ENCODE data around the gene ADAMTS6. TPM values are rescaled to one million over a fixed set of nuclear protein-coding genes. Genes with fewer than 3 reads are reported as not detected.

Gene ADAMTS6
- total RNA-seq, 3 donors from 2014 or later (not counting 1 experiment from before 2014, with no cell fraction given): 0.47 to 1.4 (median 1.1) TPM

DNA sequence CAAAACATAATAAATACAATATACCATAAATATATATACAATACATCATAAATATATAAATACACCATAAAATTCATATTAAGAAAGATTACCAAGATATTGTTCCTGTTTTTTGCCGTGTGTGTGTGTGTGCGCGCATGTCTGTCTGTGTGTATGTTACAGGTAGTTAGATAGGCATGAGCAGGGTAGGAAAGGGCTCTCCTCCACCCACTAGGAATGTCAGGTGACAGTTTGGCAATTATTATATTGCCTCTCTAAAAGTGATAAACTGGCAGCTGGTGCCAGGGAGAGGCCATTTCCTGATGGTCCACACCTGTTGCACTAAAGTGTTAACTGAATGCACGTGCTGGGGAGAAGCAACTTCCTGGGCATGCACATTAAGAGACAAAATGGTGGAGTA lies 232.8 kb downstream of the ADAMTS6 start:
- no peak overlapping the region for H3K27ac Mint-ChIP-seq
- no peak overlapping the region for H3K4me3 Mint-ChIP-seq
- WGBS (ENCODE audit: insufficient coverage): 47% methylated on average over 1 of the region's 4 CpGs
- Histone ChIP-seq H3K4me3 (ENCODE audit: low read length) (no peak overlapping the region), H3K36me3 (ENCODE audit: control insufficient read depth, insufficient read depth, low read length) (no peaks in the 10 kb centered on the region), H3K4me1 (ENCODE audit: control insufficient read depth, insufficient read depth, low read length) (no peaks in the 10 kb centered on the region), H3K27ac (ENCODE audit: low read length) (no peak overlapping the region), H3K27me3 (ENCODE audit: control insufficient read depth, insufficient read depth, low read length) (no peaks in the 10 kb centered on the region), H3K9me3 (ENCODE audit: control insufficient read depth, insufficient read depth, low read length) (no peaks in the 10 kb centered on the region)
- no peaks in the 10 kb centered on the region for H3K27me3 Mint-ChIP-seq (ENCODE audit: low read depth in 2 of 2)
- DNase-seq: no peak
- no peaks in the 10 kb centered on the region for H3K36me3 Mint-ChIP-seq
- no peak for ATAC-seq
- no peaks in the 10 kb centered on the region for H3K9me3 Mint-ChIP-seq
- intact Hi-C loops (cut with micrococcal nuclease): no loop called here
- TF ChIP-seq, protein P1, sequence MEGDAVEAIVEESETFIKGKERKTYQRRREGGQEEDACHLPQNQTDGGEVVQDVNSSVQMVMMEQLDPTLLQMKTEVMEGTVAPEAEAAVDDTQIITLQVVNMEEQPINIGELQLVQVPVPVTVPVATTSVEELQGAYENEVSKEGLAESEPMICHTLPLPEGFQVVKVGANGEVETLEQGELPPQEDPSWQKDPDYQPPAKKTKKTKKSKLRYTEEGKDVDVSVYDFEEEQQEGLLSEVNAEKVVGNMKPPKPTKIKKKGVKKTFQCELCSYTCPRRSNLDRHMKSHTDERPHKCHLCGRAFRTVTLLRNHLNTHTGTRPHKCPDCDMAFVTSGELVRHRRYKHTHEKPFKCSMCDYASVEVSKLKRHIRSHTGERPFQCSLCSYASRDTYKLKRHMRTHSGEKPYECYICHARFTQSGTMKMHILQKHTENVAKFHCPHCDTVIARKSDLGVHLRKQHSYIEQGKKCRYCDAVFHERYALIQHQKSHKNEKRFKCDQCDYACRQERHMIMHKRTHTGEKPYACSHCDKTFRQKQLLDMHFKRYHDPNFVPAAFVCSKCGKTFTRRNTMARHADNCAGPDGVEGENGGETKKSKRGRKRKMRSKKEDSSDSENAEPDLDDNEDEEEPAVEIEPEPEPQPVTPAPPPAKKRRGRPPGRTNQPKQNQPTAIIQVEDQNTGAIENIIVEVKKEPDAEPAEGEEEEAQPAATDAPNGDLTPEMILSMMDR (IDR thresholded peaks at IDR 0.05): no peak
- no peaks in the 10 kb centered on the region for H3K4me1 Mint-ChIP-seq

DNA sequence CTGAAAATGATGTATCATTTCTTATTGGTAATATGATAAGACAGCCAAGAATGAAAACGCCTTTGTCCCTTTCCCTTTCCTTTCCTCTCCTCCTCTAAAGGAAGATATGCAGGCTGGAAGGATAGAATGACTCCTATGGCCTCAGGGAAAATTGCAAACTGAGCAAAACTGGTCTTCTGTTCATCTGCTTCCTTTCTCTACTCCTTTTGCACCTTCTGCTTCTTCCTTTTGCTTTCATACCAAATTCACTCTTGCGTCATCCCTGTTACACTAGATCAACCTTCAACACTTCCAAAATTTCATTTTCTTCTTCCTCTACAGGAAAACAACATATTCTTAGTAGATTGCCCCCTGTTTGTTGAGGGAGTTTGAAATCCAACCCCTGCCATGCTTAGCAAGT lies 234.1 kb downstream of the ADAMTS6 start:
- H3K9me3 ChIP-seq (ENCODE audit: control insufficient read depth, insufficient read depth, low read length): no peaks in the 10 kb centered on the region
- no peak overlapping the region for H3K27ac ChIP-seq (ENCODE audit: low read length)
- no peak for ATAC-seq
- no peaks in the 10 kb centered on the region for H3K36me3 ChIP-seq (ENCODE audit: control insufficient read depth, insufficient read depth, low read length)
- no peaks in the 10 kb centered on the region for H3K27me3 ChIP-seq (ENCODE audit: control insufficient read depth, insufficient read depth, low read length)
- Mint-ChIP-seq H3K9me3 (no peaks in the 10 kb centered on the region), H3K36me3 (no peaks in the 10 kb centered on the region), H3K4me1 (no peaks in the 10 kb centered on the region), H3K27ac (no peak overlapping the region), H3K4me3 (no peak overlapping the region), H3K27me3 (ENCODE audit: low read depth in 2 of 2) (no peaks in the 10 kb centered on the region)
- 88% methylated on average over 2 of the region's 2 CpGs for WGBS (ENCODE audit: insufficient coverage)
- no peak overlapping the region for H3K4me3 ChIP-seq (ENCODE audit: low read length)
- H3K4me1 ChIP-seq (ENCODE audit: control insufficient read depth, insufficient read depth, low read length): no peaks in the 10 kb centered on the region
- no peak for DNase-seq
- intact Hi-C loops (cut with micrococcal nuclease): no loop called here
- TF ChIP-seq, protein P1 (IDR thresholded peaks at IDR 0.05): no peak

DNA sequence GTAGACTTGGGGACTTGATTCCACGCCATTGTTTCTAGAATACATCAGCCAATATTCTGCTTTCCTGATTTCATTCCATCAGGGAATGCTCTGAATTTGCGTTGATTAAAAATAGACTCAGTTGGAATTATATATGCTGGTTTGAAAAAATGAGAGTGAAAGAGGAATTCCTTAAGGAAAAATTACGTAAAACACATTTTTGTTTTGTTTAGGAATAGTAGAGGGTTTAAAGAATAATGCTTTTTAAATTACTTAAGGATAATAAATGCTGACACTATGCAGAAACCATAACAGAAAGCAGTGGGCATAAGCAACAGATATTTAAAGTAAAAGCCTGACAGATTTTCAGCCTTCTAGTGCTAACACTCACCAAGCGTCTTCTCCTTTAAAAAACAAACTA lies 235.0 kb downstream of the ADAMTS6 start:
- 93% methylated on average over 4 of the region's 4 CpGs for whole genome bisulfite sequencing (ENCODE audit: insufficient coverage)

DNA sequence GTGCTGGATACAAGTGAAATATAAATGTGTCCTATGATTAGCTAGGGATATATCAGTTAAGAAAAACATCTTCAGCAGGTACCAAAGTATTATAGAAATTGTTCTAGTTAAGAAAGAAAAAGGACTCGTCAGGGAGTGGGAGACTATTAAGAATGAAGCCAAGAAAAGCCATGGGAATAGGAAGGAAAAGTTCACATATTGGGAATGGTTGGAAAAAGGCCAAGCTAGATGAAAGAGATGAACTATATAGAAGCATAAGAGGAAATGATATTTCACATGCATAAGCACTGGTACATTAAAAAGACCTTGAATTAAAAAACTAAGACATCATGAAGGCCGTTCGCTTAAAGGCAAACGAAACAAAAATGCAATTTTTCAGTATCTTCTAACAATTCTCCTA lies 237.7 kb downstream of the ADAMTS6 start:
- no peak overlapping the region for H3K27ac Mint-ChIP-seq
- TF ChIP-seq, protein P1 (IDR thresholded peaks at IDR 0.05): no peak
- Histone ChIP-seq H3K36me3 (ENCODE audit: control insufficient read depth, insufficient read depth, low read length) (no peaks in the 10 kb centered on the region), H3K9me3 (ENCODE audit: control insufficient read depth, insufficient read depth, low read length) (no peaks in the 10 kb centered on the region), H3K4me1 (ENCODE audit: control insufficient read depth, insufficient read depth, low read length) (no peaks in the 10 kb centered on the region), H3K27me3 (ENCODE audit: control insufficient read depth, insufficient read depth, low read length) (no peaks in the 10 kb centered on the region), H3K27ac (ENCODE audit: low read length) (no peak overlapping the region), H3K4me3 (ENCODE audit: low read length) (no peak overlapping the region)
- no peak overlapping the region for H3K4me3 Mint-ChIP-seq
- DNase-seq (no peak), ATAC-seq (no peak)
- no peaks in the 10 kb centered on the region for H3K4me1 Mint-ChIP-seq
- intact Hi-C loops (cut with micrococcal nuclease): no loop called here
- H3K27me3 Mint-ChIP-seq (ENCODE audit: low read depth in 2 of 2): no peaks in the 10 kb centered on the region
- H3K9me3 Mint-ChIP-seq: no peaks in the 10 kb centered on the region
- WGBS (ENCODE audit: insufficient coverage): 92% methylated on average over 1 of the region's 4 CpGs
- H3K36me3 Mint-ChIP-seq: no peaks in the 10 kb centered on the region

More for the DNA sequence above, 235.0 kb downstream of the ADAMTS6 start:
- ATAC-seq (no peak), DNase-seq (no peak)
- intact Hi-C loops (cut with micrococcal nuclease): no loop called here
- no peaks in the 10 kb centered on the region for H3K4me1 ChIP-seq (ENCODE audit: control insufficient read depth, insufficient read depth, low read length)
- H3K4me1 Mint-ChIP-seq: no peaks in the 10 kb centered on the region
- H3K9me3 ChIP-seq (ENCODE audit: control insufficient read depth, insufficient read depth, low read length): no peaks in the 10 kb centered on the region
- H3K36me3 ChIP-seq (ENCODE audit: control insufficient read depth, insufficient read depth, low read length): no peaks in the 10 kb centered on the region
- H3K36me3 Mint-ChIP-seq: no peaks in the 10 kb centered on the region
- TF ChIP-seq, protein P1 (IDR thresholded peaks at IDR 0.05): no peak
- H3K27me3 ChIP-seq (ENCODE audit: control insufficient read depth, insufficient read depth, low read length): no peaks in the 10 kb centered on the region
- H3K27ac ChIP-seq (ENCODE audit: low read length): no peak overlapping the region
- no peak overlapping the region for H3K4me3 Mint-ChIP-seq
- H3K4me3 ChIP-seq (ENCODE audit: low read length): no peak overlapping the region
- H3K27ac Mint-ChIP-seq: no peak overlapping the region
- no peaks in the 10 kb centered on the region for H3K9me3 Mint-ChIP-seq
- H3K27me3 Mint-ChIP-seq (ENCODE audit: low read depth in 2 of 2): no peaks in the 10 kb centered on the region
